ENCODE results near the gene RELT.

- no peak for TF ChIP-seq EZH2 (IDR thresholded peaks at IDR 0.05)
- no peak for TF ChIP-seq POLR2AphosphoS5 (IDR thresholded peaks at IDR 0.05; ENCODE audit: borderline replicate concordance, low read depth, low read length)
Measured at GRCh38 chr11:73384125-73384441, 7.9 kb downstream of the RELT start.

Measured in SK-N-MC (cell line).